T-helper 1 cell treated with Interleukin-12 subunit alpha and Interleukin-12 subunit beta and Interleukin-4 antibody, amounts not matched to agents 30 ng/mL and 1 ng/mL, for 36 hours (primary cell): ENCODE measurements around the gene SERGEF. TPM values are rescaled to one million over a fixed set of nuclear protein-coding genes. Genes with fewer than 3 reads are reported as not detected.
"Not testable (repeated sequence)": the region's sequence is repeated elsewhere in the genome, so short reads cannot be mapped to it uniquely, and the experiment has no call there.

Experiments
- intact Hi-C: fragments of 100-400 bp; cut with micrococcal nuclease; formaldehyde crosslinking; loops from one replicate; pipeline ENCODE4 v1.15.1; 2024
- total RNA-seq: library from RNA; stranded (reverse); gene quantifications from 2 replicates; pipeline ENCODE4 v1.2.3, GENCODE V29; 2022

SERGEF gene
- total RNA-seq, 1 donor from 2014 or later = 31.5 TPM

GRCh38 chr11:17917556-17917955 lies 95.3 kb downstream of the SERGEF start:
- intact Hi-C loops = no loop called here

GRCh38 chr11:17915500-17916143 lies 97.2 kb downstream of the SERGEF start:
- intact Hi-C loops = no loop called here

DNA sequence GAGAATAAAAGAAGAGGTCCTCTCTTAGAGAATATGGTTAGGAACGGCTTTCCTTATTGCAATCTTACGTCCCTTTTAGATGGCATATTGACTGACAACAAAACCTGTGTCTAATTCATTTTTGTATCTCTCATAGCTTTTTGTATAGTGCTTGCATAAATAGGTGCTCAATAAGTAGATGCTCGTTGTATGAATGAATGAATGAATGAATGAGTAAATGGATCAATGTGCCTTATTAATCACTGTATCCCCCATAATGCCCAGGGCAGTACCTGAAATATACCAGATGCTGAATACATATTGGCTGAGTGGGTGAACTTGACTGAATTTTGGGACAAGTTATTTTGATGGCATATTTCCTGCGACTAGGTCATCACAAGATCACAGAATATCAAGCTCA lies 97.9 kb downstream of the SERGEF start:
- intact Hi-C loops = no loop called here

DNA sequence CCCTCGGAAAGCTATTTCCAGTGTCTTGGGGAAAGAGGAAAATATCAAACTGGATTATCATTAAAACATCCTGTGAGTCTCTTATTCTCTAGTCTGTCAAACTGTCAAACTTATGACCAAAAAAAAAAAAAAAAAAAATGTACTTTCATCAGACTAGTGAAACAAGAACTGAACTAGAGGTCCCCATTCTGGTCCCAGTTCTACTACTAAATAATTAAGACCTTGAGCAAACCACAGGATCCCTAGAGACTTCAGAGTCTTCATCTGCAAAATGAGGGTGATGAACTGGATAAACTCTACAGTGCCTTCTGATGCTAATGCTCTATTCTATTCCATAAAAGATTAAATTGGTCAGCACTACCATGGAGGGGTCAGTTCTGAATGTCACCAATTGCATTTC lies 105.8 kb downstream of the SERGEF start:
- intact Hi-C loops = no loop called here

GRCh38 chr11:17906436-17906835 lies 106.4 kb downstream of the SERGEF start:
- intact Hi-C loops = no loop called here

DNA sequence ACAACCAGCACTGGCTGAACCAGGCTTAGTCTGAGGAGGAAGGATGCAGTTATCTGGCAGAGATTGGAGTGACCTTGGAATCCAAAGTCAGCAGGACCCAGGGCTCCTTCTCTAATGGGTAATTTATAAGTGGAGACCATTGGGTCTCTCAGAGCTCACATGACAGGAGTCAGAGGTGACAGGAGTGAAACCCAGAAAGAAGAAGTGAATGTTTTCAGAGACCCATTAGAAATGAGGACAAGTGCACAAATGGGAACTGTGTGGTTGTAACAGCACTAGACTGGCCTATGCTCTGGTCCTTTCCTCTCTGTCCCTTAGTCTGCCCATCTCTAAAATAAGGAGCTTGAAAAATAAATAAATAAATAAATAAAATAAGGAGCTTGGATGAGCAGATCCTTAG lies 107.4 kb downstream of the SERGEF start:
- intact Hi-C loops = no loop called here

- intact Hi-C loops = no loop called here
These were observed 111.4 kb downstream of the SERGEF start for GRCh38 chr11:17901481-17901880.

DNA sequence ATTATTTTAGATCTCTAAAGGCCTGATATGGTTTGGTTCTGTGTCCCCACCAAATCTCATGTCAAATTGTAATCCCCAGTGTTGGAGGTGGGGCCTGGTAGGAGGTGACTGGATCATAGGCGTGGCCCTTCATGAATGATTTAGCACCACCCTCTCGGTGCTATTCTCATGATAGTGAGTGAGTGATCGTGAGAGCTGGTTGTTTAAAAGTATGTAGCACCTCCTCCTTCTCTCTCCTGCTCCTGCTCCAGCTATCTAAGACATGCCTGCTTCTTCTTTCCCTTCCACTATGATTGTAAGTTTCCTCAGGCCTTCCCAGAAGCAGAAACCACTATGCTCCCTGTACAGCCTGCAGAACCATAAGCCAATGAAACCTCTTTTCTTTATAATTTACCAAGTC lies 114.1 kb downstream of the SERGEF start:
- intact Hi-C loops = no loop called here

DNA sequence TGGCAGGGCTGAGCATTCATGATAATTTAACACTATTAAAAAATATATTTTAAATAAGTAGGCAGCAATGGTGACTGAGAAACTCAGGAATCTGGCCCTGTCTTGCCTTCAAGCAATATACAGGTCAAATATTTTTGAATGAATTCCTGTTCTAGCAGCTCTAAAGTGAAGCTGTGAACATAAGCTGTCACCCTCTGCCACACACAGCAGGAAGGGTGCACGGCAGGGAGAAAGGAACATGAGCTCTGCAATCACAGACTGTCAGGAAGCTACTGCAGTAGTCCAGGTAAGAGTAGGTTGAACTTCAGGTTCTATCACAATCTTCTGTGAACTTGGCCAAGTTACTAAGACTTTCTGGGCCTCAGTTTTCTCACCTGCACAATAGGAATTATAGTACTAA lies 114.8 kb downstream of the SERGEF start:
- intact Hi-C loops = no loop called here

- intact Hi-C loops = no loop called here
These were observed 115.4 kb downstream of the SERGEF start for GRCh38 chr11:17897495-17897894.

DNA sequence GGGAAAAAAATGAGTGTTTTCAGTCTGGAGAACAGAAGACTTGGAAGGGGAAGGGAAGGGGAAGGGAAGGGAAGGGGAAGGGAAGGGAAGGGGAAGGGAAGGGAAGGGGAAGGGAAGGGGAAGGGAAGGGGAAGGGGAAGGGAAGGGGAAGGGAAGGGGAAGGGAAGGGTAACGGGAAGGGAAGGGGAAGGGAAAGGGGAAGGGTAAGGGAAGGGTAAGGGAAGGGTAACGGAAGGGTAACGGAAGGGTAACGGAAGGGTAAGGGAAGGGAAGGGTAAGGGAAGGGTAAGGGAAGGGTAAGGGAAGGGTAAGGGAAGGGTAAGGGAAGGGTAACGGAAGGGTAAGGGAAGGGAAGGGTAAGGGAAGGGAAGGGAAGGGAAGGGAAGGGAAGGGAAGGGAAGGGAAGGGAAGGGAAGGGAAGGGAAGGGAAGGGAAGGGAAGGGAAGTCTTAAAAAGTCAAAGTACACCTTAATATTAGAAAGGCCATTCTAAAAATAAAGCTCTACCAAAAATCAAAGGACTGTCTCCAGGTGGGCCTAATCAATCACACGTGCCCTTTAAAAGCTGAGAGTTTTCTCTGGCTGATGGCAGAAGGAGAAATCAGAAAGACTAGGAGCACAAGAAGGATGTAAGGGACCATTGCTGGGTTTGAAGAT lies 116.2 kb downstream of the SERGEF start:
- intact Hi-C loops = not testable (repeated sequence)

GRCh38 chr11:17894929-17895658 lies 117.8 kb downstream of the SERGEF start:
- intact Hi-C loops = no loop called here

GRCh38 chr11:17892409-17892808 lies 120.4 kb downstream of the SERGEF start:
- intact Hi-C loops = no loop called here

- intact Hi-C loops = no loop called here
These were observed 122.5 kb downstream of the SERGEF start for GRCh38 chr11:17890325-17890724.

- intact Hi-C loops = no loop called here
These were observed 125.1 kb downstream of the SERGEF start for GRCh38 chr11:17887779-17888178.

DNA sequence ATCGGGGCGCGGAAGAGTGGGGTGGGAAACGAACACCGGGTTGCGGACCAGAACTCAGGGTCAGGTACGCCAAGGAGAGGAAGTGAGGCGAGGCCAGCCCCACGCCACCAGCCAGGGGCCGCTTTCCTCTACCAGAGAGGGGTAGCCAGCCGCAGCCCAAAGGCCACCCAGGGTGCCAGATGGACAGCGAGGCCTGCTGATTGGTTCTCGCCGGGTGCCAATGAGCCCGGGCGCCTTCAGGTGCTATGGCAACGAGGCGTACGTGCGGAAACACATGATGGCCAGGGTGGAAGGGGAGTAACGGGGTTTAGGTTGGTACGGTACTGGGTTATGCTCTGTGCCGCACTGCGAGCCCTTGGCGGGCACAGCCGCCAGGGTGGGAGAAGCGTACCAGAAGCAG lies 128.9 kb downstream of the SERGEF start:
- intact Hi-C loops = no loop called here

GRCh38 chr11:17883057-17883456 lies 129.8 kb downstream of the SERGEF start:
- intact Hi-C loops = no loop called here

GRCh38 chr11:17878743-17879142 lies 134.1 kb downstream of the SERGEF start:
- intact Hi-C loops = no loop called here

DNA sequence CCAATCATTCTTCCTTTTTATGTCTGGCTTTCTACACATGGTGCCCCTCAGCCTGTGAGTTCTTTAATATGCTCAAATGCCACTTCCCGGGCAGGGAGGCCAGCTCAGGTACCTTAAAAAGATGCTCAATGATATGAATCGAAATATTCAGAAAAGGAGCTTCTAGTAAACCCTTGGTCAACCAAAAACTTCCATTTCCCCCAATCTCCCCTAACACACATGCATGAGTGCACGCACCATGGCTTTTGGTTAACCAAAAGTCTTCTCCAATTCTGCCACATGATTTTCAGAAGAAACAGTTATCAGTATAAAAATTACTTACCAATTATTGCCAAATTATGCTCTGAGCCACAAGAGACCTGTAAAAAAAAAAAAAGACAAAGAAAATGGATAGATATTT lies 135.0 kb downstream of the SERGEF start:
- intact Hi-C loops = no loop called here

DNA sequence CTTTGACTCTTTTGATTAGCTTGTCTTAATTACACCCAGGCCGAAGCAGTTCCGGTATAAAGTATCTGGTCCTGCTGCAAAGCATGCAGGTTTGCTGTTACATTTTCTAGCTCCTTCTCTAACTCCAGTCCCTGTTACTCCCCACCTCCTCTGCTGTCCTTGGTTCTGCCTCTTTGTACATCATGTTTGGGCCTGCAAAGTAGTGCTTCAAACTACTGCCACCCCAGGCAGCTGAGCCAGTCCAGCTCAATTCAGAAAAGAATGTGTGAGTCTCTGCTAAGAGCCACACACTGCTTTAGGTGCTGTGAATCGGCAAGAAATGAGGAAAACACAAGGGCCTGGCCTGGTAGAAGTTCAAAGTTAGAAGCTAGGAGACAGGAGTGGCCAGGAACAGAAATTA lies 136.0 kb downstream of the SERGEF start:
- intact Hi-C loops = no loop called here

DNA sequence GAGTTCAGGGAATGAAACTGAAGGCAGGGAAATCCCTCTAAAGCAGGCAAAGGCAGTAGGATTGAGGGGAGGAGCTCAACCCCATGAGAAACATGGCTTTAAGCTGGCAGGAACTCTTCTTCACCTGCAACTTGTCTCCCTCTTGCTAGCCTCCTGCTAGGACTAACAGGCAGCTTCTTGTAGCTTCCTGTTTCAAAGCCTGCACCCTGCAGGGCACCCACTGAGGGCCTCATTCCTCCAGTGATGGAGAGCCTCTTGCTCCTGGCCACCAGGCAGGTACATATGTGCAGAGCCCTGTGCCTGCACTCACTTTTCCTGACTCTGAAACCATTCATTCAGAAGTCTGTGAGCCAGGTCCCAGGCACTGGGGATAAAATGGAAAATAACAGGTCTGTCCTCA lies 137.0 kb downstream of the SERGEF start:
- intact Hi-C loops = no loop called here

DNA sequence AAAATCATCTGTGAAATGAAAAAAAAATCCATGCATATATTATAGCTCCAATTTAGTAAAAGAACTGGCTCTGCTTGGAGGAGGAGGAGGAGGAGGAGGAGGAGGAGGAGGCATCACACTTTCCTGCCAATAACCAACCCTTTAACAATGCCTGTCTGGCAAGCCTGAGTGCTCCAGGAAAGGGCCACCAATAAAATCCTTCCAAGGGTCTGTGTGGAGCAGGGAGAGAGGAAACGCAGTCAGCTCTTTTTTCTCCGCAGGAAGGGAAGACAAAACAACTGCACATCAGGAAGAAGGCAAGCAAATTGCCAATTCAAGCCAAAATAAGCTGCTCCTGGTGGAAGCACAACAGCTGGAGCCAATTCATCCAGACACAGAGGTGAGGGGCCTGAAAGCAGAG lies 139.3 kb downstream of the SERGEF start:
- intact Hi-C loops = no loop called here

GRCh38 chr11:17868398-17868797 lies 144.4 kb downstream of the SERGEF start:
- intact Hi-C loops = not testable (repeated sequence)
